SK-N-SH (cell line): ENCODE data around the gene IFT25. TPM values are rescaled to one million over a fixed set of nuclear protein-coding genes. Genes with fewer than 3 reads are reported as not detected.
A peak's percentile ranks its signal among the peaks of the same experiment; 100 is the strongest.

Experiments used
- CTCF ChIA-PET: fragments of 300-600, 350-600 bp; formaldehyde crosslinking; extraction: SDS; loops from one replicate; lab custom pipeline; 2021; lab: Yijun Ruan, JAX
- POLR2A ChIA-PET: fragments of 350-600 bp; sonication (Branson Sonifier 250); formaldehyde crosslinking; extraction: SDS; loops from one replicate; lab custom pipeline; 2020; ENCODE audit warnings: antibody characterized with exemption, inconsistent platforms; lab: Yijun Ruan, JAX
- DNase-seq: peaks from one replicate; pipeline ENCODE4 v3.0.0; 2012
- H2AFZ ChIP-seq: fragments of 200-600 bp; sonication (generic); 2 replicates; pipeline ENCODE4 v1.8.1; 2016; ENCODE audit warnings: antibody characterized with exemption, mild to moderate bottlenecking, low read depth
- H3F3A ChIP-seq: fragments of 200-600 bp; sonication (generic); replicated peaks from 2 replicates; pipeline ENCODE3; 2016; ENCODE audit warnings: antibody characterized with exemption, mild to moderate bottlenecking; ENCODE audit not compliant: insufficient read depth
- H3K27ac ChIP-seq, 2 experiments: fragments of 200-500 bp in 1 of 2; fragments of 200-600 bp in 1 of 2; sonication (Bioruptor generic) in 1 of 2; sonication (generic), shearing (Covaris generic) in 1 of 2; 2 replicates each; pipeline versions ENCODE4 v1.5.1 to v1.6.1; 2014 to 2016; ENCODE audit warnings: low read depth in 2 of 2, inconsistent platforms in 1 of 2, low read length in 1 of 2, mild to moderate bottlenecking in 1 of 2, mixed read lengths in 1 of 2
- H3K27me3 ChIP-seq: fragments of 200-600 bp; sonication (generic), shearing (Covaris generic); 2 replicates; pipeline ENCODE4 v1.6.1; 2016; ENCODE audit warnings: mixed run types; ENCODE audit not compliant: insufficient read depth
- H3K36me3 ChIP-seq, 2 experiments: fragments of 200-500 bp in 1 of 2; fragments of 200-600 bp in 1 of 2; sonication (Bioruptor generic) in 1 of 2; sonication (generic) in 1 of 2; replicated peaks in 1 of 2; 2 replicates each; pipeline versions ENCODE3 to v1.5.1; 2014 to 2016; ENCODE audit warnings: low read length in 1 of 2, mild to moderate bottlenecking in 1 of 2; ENCODE audit not compliant: insufficient read depth in 2 of 2, control insufficient read depth in 1 of 2
- H3K4me1 ChIP-seq, 2 experiments: fragments of 200-500 bp in 1 of 2; fragments of 200-600 bp in 1 of 2; sonication (Bioruptor generic) in 1 of 2; sonication (generic), shearing (Covaris generic) in 1 of 2; 2 replicates each; pipeline versions ENCODE4 v1.5.1 to v1.6.1; 2014 to 2016; ENCODE audit warnings: low read depth in 1 of 2, low read length in 1 of 2, mixed run types in 1 of 2; ENCODE audit not compliant: insufficient read depth in 2 of 2, control insufficient read depth in 1 of 2
- H3K4me2 ChIP-seq: fragments of 200-600 bp; sonication (generic), shearing (Covaris generic); 2 replicates; pipeline ENCODE4 v1.6.1; 2017; ENCODE audit warnings: mixed run types
- H3K4me3 ChIP-seq, 2 experiments: fragments of 200-500 bp in 1 of 2; fragments of 200-600 bp in 1 of 2; sonication (Bioruptor generic) in 1 of 2; sonication (generic), shearing (Covaris generic) in 1 of 2; 2 replicates each; pipeline versions ENCODE4 v1.5.1 to v1.8.1; 2014 to 2016; ENCODE audit warnings: low read depth in 2 of 2, inconsistent platforms in 1 of 2, low read length in 1 of 2, mild to moderate bottlenecking in 1 of 2, mixed read lengths in 1 of 2, moderate library complexity in 1 of 2
- H3K79me2 ChIP-seq: fragments of 200-600 bp; sonication (generic); 2 replicates; pipeline ENCODE4 v1.8.1; 2017; ENCODE audit warnings: mild to moderate bottlenecking; ENCODE audit not compliant: insufficient read depth
- H3K9ac ChIP-seq: fragments of 200-600 bp; sonication (generic); 2 replicates; pipeline ENCODE4 v1.6.1; 2017; ENCODE audit warnings: mixed run types
- H3K9me2 ChIP-seq: fragments of 200-600 bp; sonication (generic); 2 replicates; pipeline ENCODE4 v1.6.1; 2017; ENCODE audit warnings: mixed run types
- H3K9me3 ChIP-seq: fragments of 200-600 bp; sonication (generic); 2 replicates; pipeline ENCODE4 v1.6.1; 2017; ENCODE audit warnings: mixed run types, mild to moderate bottlenecking, moderate library complexity
- H4K20me1 ChIP-seq: fragments of 200-600 bp; sonication (generic); 2 replicates; pipeline ENCODE4 v1.6.1; 2017; ENCODE audit warnings: mild to moderate bottlenecking, mixed run types; ENCODE audit not compliant: insufficient read depth
- CTCF ChIP-seq: fragments of 200-600 bp; sonication (generic); IDR thresholded peaks from 2 replicates; pipeline ENCODE4 v1.6.1; 2017; ENCODE audit warnings: antibody characterized with exemption, mild to moderate bottlenecking, moderate library complexity
- EP300 ChIP-seq, 2 experiments: IDR thresholded peaks; 2 replicates each; pipeline versions ENCODE4 v1.4.0 to v1.6.1; 2012; ENCODE audit warnings: borderline replicate concordance in 1 of 2, low read depth in 1 of 2, low read length in 1 of 2
- EZH2phosphoT487 ChIP-seq: fragments of 200-600 bp; sonication (generic); IDR thresholded peaks from 2 replicates; pipeline ENCODE4 v1.6.1; 2017; ENCODE audit warnings: low read depth, mixed run types, mild to moderate bottlenecking, antibody characterized with exemption, moderate library complexity, borderline replicate concordance
- FOSL2 ChIP-seq: IDR thresholded peaks from 2 replicates; pipeline ENCODE4 v1.4.0; 2012; ENCODE audit warnings: low read depth, mild to moderate bottlenecking, moderate library complexity, borderline replicate concordance
- FOXJ3 ChIP-seq: sonication (generic); formaldehyde crosslinking; IDR thresholded peaks from 2 replicates; pipeline ENCODE4 v1.5.1; 2020; ENCODE audit warnings: mild to moderate bottlenecking, missing genetic modification reagents
- MXI1 ChIP-seq: IDR thresholded peaks from 2 replicates; pipeline ENCODE4 v1.6.1; 2012; ENCODE audit warnings: mild to moderate bottlenecking, low read depth, low read length, improper control_type of control experiment
- PBX3 ChIP-seq: IDR thresholded peaks from 2 replicates; pipeline ENCODE4; 2012
- RAD21 ChIP-seq: IDR thresholded peaks from 2 replicates; pipeline ENCODE4 v1.6.1; 2012; ENCODE audit warnings: mild to moderate bottlenecking, low read length
- REST ChIP-seq: IDR thresholded peaks from 2 replicates; pipeline ENCODE4 v1.6.1; 2012; ENCODE audit warnings: mild to moderate bottlenecking, low read depth, low read length, moderate library complexity
- RFX5 ChIP-seq: IDR thresholded peaks from 2 replicates; pipeline ENCODE4 v1.6.1; 2012; ENCODE audit warnings: mild to moderate bottlenecking, improper control_type of control experiment, low read length
- SMC3 ChIP-seq: IDR thresholded peaks from 2 replicates; pipeline ENCODE4 v1.6.1; 2012; ENCODE audit warnings: low read depth, low read length, improper control_type of control experiment
- WGBS: methylation state at CpG from one replicate; pipeline ENCODE4 v1.1.6; 2017; ENCODE audit warnings: low lambda C conversion rate; 5-methylcytosine and 5-hydroxymethylcytosine counted together
- polyA plus RNA-seq, 3 experiments: library from polyadenylated mRNA; depleted of rRNA; stranded (reverse); fragments of >200 nt; gene quantifications; 2 replicates each; pipeline ENCODE4 v1.2.3, GENCODE V29; 2012

Gene IFT25
- polyA plus RNA-seq, 1 of the 3 experiments (the other 2 are of a cell fraction) = 25.7 TPM

- H3K27ac ChIP-seq = peak overlapping the region in 1 of 2 experiments; percentile 66; a peak in 1 of 4 replicates
- H3K4me3 ChIP-seq = no peak overlapping the region
- H2AFZ ChIP-seq = no peak overlapping the region
- peaks cover 79% of the 10 kb centered on the region for H3K79me2 ChIP-seq
- DNase-seq = peak; percentile 17
- H3K36me3 ChIP-seq = peaks cover 44 to 54% of the 10 kb centered on the region in 2 experiments
- H3K9ac ChIP-seq = no peak overlapping the region
- peaks cover 11 to 33% of the 10 kb centered on the region in 2 experiments; a peak in 2 of 4 replicates for H3K4me1 ChIP-seq
- no peaks in the 10 kb centered on the region for H3K27me3 ChIP-seq
- no peaks in the 10 kb centered on the region for H3K9me3 ChIP-seq
- H4K20me1 ChIP-seq = peaks cover 18% of the 10 kb centered on the region
- TF ChIP-seq MXI1 (peak; percentile 37; the same call in 1 of the 2 replicates), EP300 (IDR thresholded peaks at IDR 0.05; ENCODE audit: borderline replicate concordance in 1 of 2, low read depth in 1 of 2, low read length in 1 of 2) (no peak; a peak in 1 of 4 replicates)
- TF ChIP-seq, all 33 proteins: peak for 1
- POLR2A ChIA-PET = no interaction called here
- CTCF ChIA-PET = interaction anchor here (0.5 to 11.2 kb wide), 5 partner anchors 7 to 345 kb away, joined by 3 to 100 read pairs (median 6); no protein-coding TSS in a partner anchor
- Histone ChIP-seq H3K9me2 (no peaks in the 10 kb centered on the region), H3F3A (peaks cover 8% of the 10 kb centered on the region), H3K4me2 (no peak overlapping the region)
- WGBS = 90% methylated on average over 5 of the region's 5 CpGs
Measured at GRCh38 chr1:53951697-53952096, 6.2 kb upstream of the IFT25 start.

GRCh38 chr1:53949023-53949990 lies 3.8 kb upstream of the IFT25 start:
- peaks cover 39 to 40% of the 10 kb centered on the region in 2 experiments for H3K36me3 ChIP-seq
- 98% methylated on average over 4 of the region's 4 CpGs for WGBS
- DNase-seq = peak; percentile 57

More at GRCh38 chr1:53949023-53949990, 3.8 kb upstream of the IFT25 start:
- H2AFZ ChIP-seq = no peak overlapping the region
- H3K79me2 ChIP-seq = peaks cover 76% of the 10 kb centered on the region
- H3K27me3 ChIP-seq = no peaks in the 10 kb centered on the region
- peaks cover 11 to 40% of the 10 kb centered on the region in 2 experiments; a peak in 2 of 4 replicates for H3K4me1 ChIP-seq
- no peak overlapping the region for H3K4me2 ChIP-seq
- peaks cover 6% of the 10 kb centered on the region for H3F3A ChIP-seq
- H4K20me1 ChIP-seq = peaks cover 18% of the 10 kb centered on the region
- H3K27ac ChIP-seq = peak overlapping the region in 1 of 2 experiments; percentile 53; a peak in 1 of 4 replicates
- no peaks in the 10 kb centered on the region for H3K9me2 ChIP-seq
- peak overlapping the region in 1 of 2 experiments; percentile 25; a peak in 1 of 4 replicates for H3K4me3 ChIP-seq
- TF ChIP-seq SMC3 (peak; percentile 60), EZH2phosphoT487 (no peak), FOXJ3 (CRISPR knock-in tag) (no peak), RFX5 (0 out of 2 replicates have a peak, but pooled peaks have one; percentile 43), PBX3 (no peak), CTCF (peak; percentile 73), RAD21 (peak; percentile 75), REST (no peak), FOSL2 (no peak)
- H3K9ac ChIP-seq = no peak overlapping the region
- POLR2A ChIA-PET = interaction anchor here (0.9 kb wide), 1 partner anchor 10 kb away, joined by 3 read pairs; no protein-coding TSS in a partner anchor
- CTCF ChIA-PET = interaction anchor here (0.6 to 11.2 kb wide), 27 partner anchors 10 to 148 kb away, joined by 3 to 100 read pairs (median 4); partner anchors contain the start of gene YIPF1
- no peaks in the 10 kb centered on the region for H3K9me3 ChIP-seq
